Measurements from ENCODE around the gene LIX1. TPM values are rescaled to one million over a fixed set of nuclear protein-coding genes. Genes with fewer than 3 reads are reported as not detected.

LIX1 gene
- total RNA-seq, 1 donor from 2014 or later = 10.7 TPM

- DNase-seq (ENCODE audit: low spot score in 2 of 2, unreplicated experiment in 2 of 2) = no peak
- Mint-ChIP-seq H3K4me3 (no peak overlapping the region), H3K4me1 (no peaks in the 10 kb centered on the region), H3K27ac (no peak overlapping the region), H3K9me3 (no peaks in the 10 kb centered on the region), H3K27me3 (ENCODE audit: low read depth) (no peaks in the 10 kb centered on the region), H3K36me3 (no peaks in the 10 kb centered on the region)
- TF ChIP-seq CTCF (IDR thresholded peaks at IDR 0.05; ENCODE audit: unreplicated experiment) = no peak
These were observed 98.9 kb downstream of the LIX1 start for GRCh38 chr5:97043511-97043910.

- no peak for DNase-seq (ENCODE audit: low spot score in 2 of 2, unreplicated experiment in 2 of 2)
- no peak for TF ChIP-seq CTCF (IDR thresholded peaks at IDR 0.05; ENCODE audit: unreplicated experiment)
- Mint-ChIP-seq H3K9me3 (no peaks in the 10 kb centered on the region), H3K27me3 (ENCODE audit: low read depth) (no peaks in the 10 kb centered on the region), H3K36me3 (no peaks in the 10 kb centered on the region), H3K4me1 (no peaks in the 10 kb centered on the region), H3K4me3 (no peak overlapping the region), H3K27ac (no peak overlapping the region)
These were observed 99.4 kb downstream of the LIX1 start for GRCh38 chr5:97042996-97043395.

Other genes starting within 250 kb of the LIX1 start
- gene LNPEP, start 206.5 kb downstream of the LIX1 start, total RNA-seq = 35.4 to 37.3 TPM (median 35.6 TPM) in 3 replicates
- gene RIOK2, start 40.6 kb upstream of the LIX1 start, total RNA-seq = 25.9 to 29.4 TPM (median 29.1 TPM) in 3 replicates